HepG2 (cell line): ENCODE measurements around the gene PDPK1. TPM values are rescaled to one million over a fixed set of nuclear protein-coding genes. Genes with fewer than 3 reads are reported as not detected.

Experiments used
- FLYWCH1 ChIP-seq: sonication (generic); formaldehyde crosslinking; IDR thresholded peaks from 2 replicates; pipeline ENCODE4 v1.8.1; 2023; ENCODE audit warnings: mild to moderate bottlenecking, missing genetic modification reagents
- MXI1 ChIP-seq: IDR thresholded peaks from 3 replicates; pipeline ENCODE4 v1.6.1; 2012; ENCODE audit warnings: low read depth, low read length, inconsistent platforms, borderline replicate concordance
- PHF5A ChIP-seq: IDR thresholded peaks from one replicate; pipeline ENCODE4 v1.6.1; 2018; ENCODE audit warnings: low read depth, missing genetic modification reagents; ENCODE audit not compliant: unreplicated experiment
- PTBP1 ChIP-seq: fragments of 200-400 bp; formaldehyde crosslinking; IDR thresholded peaks from 2 replicates; pipeline ENCODE4 v1.6.1; 2018; ENCODE audit warnings: low read length, low read depth; ENCODE audit not compliant: poor library complexity, severe bottlenecking
- SETDB1 ChIP-seq: sonication (generic); formaldehyde crosslinking; IDR thresholded peaks from 2 replicates; pipeline ENCODE4 v1.5.1; 2020; ENCODE audit warnings: missing genetic modification reagents, mild to moderate bottlenecking, borderline replicate concordance
- ZFX ChIP-seq: sonication (generic); formaldehyde crosslinking; IDR thresholded peaks from 2 replicates; pipeline ENCODE4 v1.4.0; 2020; ENCODE audit warnings: mild to moderate bottlenecking, low read depth, missing genetic modification reagents, moderate library complexity
- ZNF232 ChIP-seq: sonication (generic); formaldehyde crosslinking; IDR thresholded peaks from 2 replicates; pipeline ENCODE4 v1.4.0; 2020; ENCODE audit warnings: missing genetic modification reagents, borderline replicate concordance
- ZNF550 ChIP-seq: sonication (generic); formaldehyde crosslinking; IDR thresholded peaks from 2 replicates; pipeline ENCODE4 v1.4.0; 2020; ENCODE audit warnings: mild to moderate bottlenecking, missing genetic modification reagents, borderline replicate concordance
- ZNF792 ChIP-seq: IDR thresholded peaks from 2 replicates; pipeline ENCODE4 v1.6.1; 2016
- ZSCAN29 ChIP-seq: sonication (generic); formaldehyde crosslinking; conservative IDR thresholded peaks from 2 replicates; pipeline ENCODE4 v1.4.0; 2020; ENCODE audit warnings: mild to moderate bottlenecking, missing genetic modification reagents
- polyA plus RNA-seq, 8 experiments: library from polyadenylated mRNA; depleted of rRNA in 3 of 8; stranded (reverse) in 7 of 8; unstranded in 1 of 8; fragments of >200 nt; fragmentation: Illumina TruSeq in 4 of 8; extraction: Trizol in 4 of 8; gene quantifications; 2 replicates each; pipeline versions ENCODE4 v1.2.1 to v1.2.3, GENCODE V29; 2011 to 2016; ENCODE audit warnings: low read depth in 4 of 8, missing spikeins in 1 of 8, mixed read lengths in 1 of 8; ENCODE audit not compliant: insufficient read depth in 1 of 8
- total RNA-seq, 5 experiments: library from RNA; depleted of rRNA; stranded (reverse); fragments of >200 nt; fragmentation: Illumina TruSeq; extraction: Trizol; gene quantifications; 2 replicates each; pipeline ENCODE4 v1.2.3, GENCODE V29; 2016; ENCODE audit warnings: low read depth in 1 of 5
- TF ChIP-seq, protein P1 (sequence below): IDR thresholded peaks from 2 replicates; pipeline ENCODE4 v1.6.1; 2016
- TF ChIP-seq, protein P2 (sequence below): IDR thresholded peaks from 2 replicates; pipeline ENCODE4 v1.6.1; 2012; ENCODE audit warnings: low read depth, low read length, improper control_type of control experiment
- TF ChIP-seq, protein P3 (sequence below): sonication (generic); formaldehyde crosslinking; IDR thresholded peaks from 2 replicates; pipeline ENCODE4 v1.4.0; 2020; ENCODE audit warnings: missing genetic modification reagents
- TF ChIP-seq, protein P4 (sequence below): sonication (generic); formaldehyde crosslinking; IDR thresholded peaks from 2 replicates; pipeline ENCODE4 v1.8.0; 2022; ENCODE audit warnings: mild to moderate bottlenecking, missing genetic modification reagents; ENCODE audit not compliant: insufficient replicate concordance
- TF ChIP-seq, protein P5 (sequence below): sonication (generic); formaldehyde crosslinking; IDR thresholded peaks from 2 replicates; pipeline ENCODE4 v1.8.1; 2023; ENCODE audit warnings: missing genetic modification reagents, mild to moderate bottlenecking, borderline replicate concordance
- TF ChIP-seq, protein P6 (sequence below): IDR thresholded peaks from 2 replicates; pipeline ENCODE4 v1.6.1; 2016; ENCODE audit warnings: low read depth, missing genetic modification reagents, missing compliant biosample characterization

Gene PDPK1
- total and polyA plus RNA-seq, 2 of the 13 experiments (the other 11 are each of a cell fraction or from before 2014, with no cell fraction given) = 59.6 to 129 TPM

DNA sequence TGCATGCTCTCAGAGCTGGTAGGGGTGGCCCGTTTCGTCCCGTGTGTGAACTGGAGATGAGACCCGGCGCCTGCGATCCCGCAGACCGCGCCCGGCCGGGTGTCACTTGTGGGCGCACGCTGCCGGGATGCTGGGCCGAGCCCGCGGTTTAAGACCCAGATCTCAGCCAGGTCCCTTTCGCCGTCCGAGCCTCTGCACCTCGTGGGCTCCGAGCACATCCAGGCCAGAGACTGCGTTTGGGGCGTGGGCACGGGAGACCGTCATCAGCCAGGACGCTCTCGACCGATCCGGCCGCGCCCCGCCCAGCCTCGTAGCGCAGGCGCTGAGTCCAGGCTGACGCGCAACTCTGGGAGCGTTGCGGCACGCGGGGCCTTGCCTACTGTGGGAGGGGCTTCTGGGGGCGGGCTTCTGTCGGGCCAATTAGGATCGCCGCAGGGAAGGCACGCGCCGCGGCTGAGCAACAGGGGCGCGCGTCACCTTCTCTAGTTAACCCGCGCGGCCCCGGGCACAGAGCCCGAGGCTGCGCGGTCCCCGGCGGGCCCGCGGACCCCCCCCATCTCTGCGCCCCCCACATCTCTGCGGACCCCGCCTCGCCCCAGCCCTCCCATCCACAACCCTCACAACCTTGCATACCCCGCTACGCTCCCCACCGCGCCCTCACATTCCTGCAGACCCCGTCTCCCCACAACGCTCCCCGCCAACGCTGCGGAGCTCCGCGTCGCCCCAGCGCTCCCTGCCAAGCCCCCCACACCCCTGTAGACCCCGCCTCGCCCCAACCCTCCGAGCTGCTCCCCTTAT lies 5.9 kb upstream of the PDPK1 start (continued):
- TF ChIP-seq ZNF550 (CRISPR knock-in tag) = 0 out of 2 replicates have a peak, but pooled peaks have one; percentile 70
- no peak for TF ChIP-seq PTBP1
- TF ChIP-seq ZNF232 (CRISPR knock-in tag) = peak; percentile 24; the same call in 1 of the 2 replicates
- TF ChIP-seq, protein P1, sequence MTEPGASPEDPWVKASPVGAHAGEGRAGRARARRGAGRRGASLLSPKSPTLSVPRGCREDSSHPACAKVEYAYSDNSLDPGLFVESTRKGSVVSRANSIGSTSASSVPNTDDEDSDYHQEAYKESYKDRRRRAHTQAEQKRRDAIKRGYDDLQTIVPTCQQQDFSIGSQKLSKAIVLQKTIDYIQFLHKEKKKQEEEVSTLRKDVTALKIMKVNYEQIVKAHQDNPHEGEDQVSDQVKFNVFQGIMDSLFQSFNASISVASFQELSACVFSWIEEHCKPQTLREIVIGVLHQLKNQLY (CRISPR knock-in tag) = 0 out of 2 replicates have a peak, but pooled peaks have one; percentile 7
- TF ChIP-seq MXI1 = peak; percentile 86; the same call in 2 of the 3 replicates
- TF ChIP-seq, protein P2, sequence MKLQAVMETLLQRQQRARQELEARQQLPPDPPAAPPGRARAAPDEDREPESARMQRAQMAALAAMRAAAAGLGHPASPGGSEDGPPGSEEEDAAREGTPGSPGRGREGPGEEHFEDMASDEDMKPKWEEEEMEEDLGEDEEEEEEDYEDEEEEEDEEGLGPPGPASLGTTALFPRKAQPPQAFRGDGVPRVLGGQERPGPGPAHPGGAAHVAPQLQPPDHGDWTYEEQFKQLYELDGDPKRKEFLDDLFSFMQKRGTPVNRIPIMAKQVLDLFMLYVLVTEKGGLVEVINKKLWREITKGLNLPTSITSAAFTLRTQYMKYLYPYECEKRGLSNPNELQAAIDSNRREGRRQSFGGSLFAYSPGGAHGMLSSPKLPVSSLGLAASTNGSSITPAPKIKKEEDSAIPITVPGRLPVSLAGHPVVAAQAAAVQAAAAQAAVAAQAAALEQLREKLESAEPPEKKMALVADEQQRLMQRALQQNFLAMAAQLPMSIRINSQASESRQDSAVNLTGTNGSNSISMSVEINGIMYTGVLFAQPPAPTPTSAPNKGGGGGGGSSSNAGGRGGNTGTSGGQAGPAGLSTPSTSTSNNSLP = no peak
- TF ChIP-seq, protein P3, sequence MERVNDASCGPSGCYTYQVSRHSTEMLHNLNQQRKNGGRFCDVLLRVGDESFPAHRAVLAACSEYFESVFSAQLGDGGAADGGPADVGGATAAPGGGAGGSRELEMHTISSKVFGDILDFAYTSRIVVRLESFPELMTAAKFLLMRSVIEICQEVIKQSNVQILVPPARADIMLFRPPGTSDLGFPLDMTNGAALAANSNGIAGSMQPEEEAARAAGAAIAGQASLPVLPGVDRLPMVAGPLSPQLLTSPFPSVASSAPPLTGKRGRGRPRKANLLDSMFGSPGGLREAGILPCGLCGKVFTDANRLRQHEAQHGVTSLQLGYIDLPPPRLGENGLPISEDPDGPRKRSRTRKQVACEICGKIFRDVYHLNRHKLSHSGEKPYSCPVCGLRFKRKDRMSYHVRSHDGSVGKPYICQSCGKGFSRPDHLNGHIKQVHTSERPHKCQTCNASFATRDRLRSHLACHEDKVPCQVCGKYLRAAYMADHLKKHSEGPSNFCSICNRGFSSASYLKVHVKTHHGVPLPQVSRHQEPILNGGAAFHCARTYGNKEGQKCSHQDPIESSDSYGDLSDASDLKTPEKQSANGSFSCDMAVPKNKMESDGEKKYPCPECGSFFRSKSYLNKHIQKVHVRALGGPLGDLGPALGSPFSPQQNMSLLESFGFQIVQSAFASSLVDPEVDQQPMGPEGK (CRISPR knock-in tag) = peak; percentile 65
- no peak for TF ChIP-seq ZSCAN29 (CRISPR knock-in tag)
- TF ChIP-seq ZNF792 (CRISPR knock-in tag) = peak; percentile 88
- TF ChIP-seq, protein P4, sequence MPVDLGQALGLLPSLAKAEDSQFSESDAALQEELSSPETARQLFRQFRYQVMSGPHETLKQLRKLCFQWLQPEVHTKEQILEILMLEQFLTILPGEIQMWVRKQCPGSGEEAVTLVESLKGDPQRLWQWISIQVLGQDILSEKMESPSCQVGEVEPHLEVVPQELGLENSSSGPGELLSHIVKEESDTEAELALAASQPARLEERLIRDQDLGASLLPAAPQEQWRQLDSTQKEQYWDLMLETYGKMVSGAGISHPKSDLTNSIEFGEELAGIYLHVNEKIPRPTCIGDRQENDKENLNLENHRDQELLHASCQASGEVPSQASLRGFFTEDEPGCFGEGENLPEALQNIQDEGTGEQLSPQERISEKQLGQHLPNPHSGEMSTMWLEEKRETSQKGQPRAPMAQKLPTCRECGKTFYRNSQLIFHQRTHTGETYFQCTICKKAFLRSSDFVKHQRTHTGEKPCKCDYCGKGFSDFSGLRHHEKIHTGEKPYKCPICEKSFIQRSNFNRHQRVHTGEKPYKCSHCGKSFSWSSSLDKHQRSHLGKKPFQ (CRISPR knock-in tag) = no peak
- no peak for TF ChIP-seq SETDB1
- TF ChIP-seq ZFX (CRISPR knock-in tag) = peak; percentile 77
- TF ChIP-seq FLYWCH1 = no peak
- TF ChIP-seq PHF5A (CRISPR knock-in tag) = peak; percentile 81
- TF ChIP-seq, protein P5, sequence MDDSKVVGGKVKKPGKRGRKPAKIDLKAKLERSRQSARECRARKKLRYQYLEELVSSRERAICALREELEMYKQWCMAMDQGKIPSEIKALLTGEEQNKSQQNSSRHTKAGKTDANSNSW (CRISPR knock-in tag) = peak; percentile 80; the same call in 1 of the 2 replicates
- TF ChIP-seq, protein P6, sequence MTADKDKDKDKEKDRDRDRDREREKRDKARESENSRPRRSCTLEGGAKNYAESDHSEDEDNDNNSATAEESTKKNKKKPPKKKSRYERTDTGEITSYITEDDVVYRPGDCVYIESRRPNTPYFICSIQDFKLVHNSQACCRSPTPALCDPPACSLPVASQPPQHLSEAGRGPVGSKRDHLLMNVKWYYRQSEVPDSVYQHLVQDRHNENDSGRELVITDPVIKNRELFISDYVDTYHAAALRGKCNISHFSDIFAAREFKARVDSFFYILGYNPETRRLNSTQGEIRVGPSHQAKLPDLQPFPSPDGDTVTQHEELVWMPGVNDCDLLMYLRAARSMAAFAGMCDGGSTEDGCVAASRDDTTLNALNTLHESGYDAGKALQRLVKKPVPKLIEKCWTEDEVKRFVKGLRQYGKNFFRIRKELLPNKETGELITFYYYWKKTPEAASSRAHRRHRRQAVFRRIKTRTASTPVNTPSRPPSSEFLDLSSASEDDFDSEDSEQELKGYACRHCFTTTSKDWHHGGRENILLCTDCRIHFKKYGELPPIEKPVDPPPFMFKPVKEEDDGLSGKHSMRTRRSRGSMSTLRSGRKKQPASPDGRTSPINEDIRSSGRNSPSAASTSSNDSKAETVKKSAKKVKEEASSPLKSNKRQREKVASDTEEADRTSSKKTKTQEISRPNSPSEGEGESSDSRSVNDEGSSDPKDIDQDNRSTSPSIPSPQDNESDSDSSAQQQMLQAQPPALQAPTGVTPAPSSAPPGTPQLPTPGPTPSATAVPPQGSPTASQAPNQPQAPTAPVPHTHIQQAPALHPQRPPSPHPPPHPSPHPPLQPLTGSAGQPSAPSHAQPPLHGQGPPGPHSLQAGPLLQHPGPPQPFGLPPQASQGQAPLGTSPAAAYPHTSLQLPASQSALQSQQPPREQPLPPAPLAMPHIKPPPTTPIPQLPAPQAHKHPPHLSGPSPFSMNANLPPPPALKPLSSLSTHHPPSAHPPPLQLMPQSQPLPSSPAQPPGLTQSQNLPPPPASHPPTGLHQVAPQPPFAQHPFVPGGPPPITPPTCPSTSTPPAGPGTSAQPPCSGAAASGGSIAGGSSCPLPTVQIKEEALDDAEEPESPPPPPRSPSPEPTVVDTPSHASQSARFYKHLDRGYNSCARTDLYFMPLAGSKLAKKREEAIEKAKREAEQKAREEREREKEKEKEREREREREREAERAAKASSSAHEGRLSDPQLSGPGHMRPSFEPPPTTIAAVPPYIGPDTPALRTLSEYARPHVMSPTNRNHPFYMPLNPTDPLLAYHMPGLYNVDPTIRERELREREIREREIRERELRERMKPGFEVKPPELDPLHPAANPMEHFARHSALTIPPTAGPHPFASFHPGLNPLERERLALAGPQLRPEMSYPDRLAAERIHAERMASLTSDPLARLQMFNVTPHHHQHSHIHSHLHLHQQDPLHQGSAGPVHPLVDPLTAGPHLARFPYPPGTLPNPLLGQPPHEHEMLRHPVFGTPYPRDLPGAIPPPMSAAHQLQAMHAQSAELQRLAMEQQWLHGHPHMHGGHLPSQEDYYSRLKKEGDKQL = no peak; the same call in 1 of the 2 replicates
